DND-41 (cell line): ENCODE results near the gene AOPEP.

ENCODE experiments used
- EZH2 ChIP-seq: IDR thresholded peaks from 3 replicates; pipeline ENCODE4 v1.6.1; 2012; ENCODE audit warnings: borderline replicate concordance, low read depth, mild to moderate bottlenecking, moderate library complexity, low read length, inconsistent platforms; ENCODE audit not compliant: severe bottlenecking
- TF ChIP-seq, protein P1 (sequence below): IDR thresholded peaks from 2 replicates; pipeline ENCODE4 v1.5.1; 2012; ENCODE audit warnings: borderline replicate concordance, low read length, moderate library complexity, mild to moderate bottlenecking; ENCODE audit not compliant: poor library complexity, severe bottlenecking; ENCODE audit errors: extremely low read depth

DNA sequence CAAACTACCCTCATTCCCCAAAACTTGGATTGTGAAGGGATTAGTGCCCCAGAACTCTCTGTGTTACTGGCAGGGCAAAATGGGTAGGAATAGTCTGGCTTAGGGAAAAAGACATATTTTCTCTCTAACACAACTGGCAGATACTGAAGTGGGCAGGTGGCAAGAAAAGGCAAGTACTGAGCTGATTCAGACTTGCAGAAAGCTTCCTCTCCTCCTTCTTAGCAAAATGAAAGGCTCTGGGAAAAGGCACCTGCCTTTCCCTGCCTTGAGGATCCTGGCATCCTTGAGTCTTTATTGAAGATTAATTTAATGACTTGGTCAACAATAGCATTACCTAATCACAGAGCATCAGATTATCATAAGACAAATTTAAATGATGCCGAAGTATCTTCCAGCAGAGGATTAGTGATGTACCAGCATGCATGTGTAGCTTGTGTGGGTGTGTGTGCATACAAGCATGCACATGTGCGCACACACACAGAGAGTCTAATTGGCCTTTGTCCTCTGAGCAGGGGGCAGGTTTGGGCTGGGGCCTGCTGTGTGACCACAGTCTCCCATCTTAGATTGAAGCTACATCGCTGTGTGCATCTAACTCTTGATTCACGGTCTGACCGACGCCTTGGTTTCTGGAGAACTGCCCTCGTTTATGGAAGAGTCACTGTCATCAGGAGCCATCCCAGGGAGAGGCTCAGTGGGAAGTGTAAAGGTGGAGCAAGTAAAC, 294.8 kb downstream of the AOPEP start:
- TF ChIP-seq, protein P1, sequence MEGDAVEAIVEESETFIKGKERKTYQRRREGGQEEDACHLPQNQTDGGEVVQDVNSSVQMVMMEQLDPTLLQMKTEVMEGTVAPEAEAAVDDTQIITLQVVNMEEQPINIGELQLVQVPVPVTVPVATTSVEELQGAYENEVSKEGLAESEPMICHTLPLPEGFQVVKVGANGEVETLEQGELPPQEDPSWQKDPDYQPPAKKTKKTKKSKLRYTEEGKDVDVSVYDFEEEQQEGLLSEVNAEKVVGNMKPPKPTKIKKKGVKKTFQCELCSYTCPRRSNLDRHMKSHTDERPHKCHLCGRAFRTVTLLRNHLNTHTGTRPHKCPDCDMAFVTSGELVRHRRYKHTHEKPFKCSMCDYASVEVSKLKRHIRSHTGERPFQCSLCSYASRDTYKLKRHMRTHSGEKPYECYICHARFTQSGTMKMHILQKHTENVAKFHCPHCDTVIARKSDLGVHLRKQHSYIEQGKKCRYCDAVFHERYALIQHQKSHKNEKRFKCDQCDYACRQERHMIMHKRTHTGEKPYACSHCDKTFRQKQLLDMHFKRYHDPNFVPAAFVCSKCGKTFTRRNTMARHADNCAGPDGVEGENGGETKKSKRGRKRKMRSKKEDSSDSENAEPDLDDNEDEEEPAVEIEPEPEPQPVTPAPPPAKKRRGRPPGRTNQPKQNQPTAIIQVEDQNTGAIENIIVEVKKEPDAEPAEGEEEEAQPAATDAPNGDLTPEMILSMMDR = no peak
- no peak for TF ChIP-seq EZH2
